Panc1 (cell line): ENCODE measurements around the gene TMEM208.

ENCODE experiments used
- POLR2AphosphoS5 ChIP-seq: IDR thresholded peaks from 2 replicates; pipeline ENCODE4 v1.6.1; 2012; ENCODE audit warnings: mild to moderate bottlenecking, low read depth, low read length, moderate library complexity
- REST ChIP-seq, 2 experiments: IDR thresholded peaks; 2 replicates each; pipeline ENCODE4 v1.6.1; 2011 to 2012; ENCODE audit warnings: low read depth in 2 of 2, control low read depth in 1 of 2, low read length in 1 of 2, mild to moderate bottlenecking in 1 of 2, moderate library complexity in 1 of 2; ENCODE audit not compliant: insufficient read depth in 1 of 2
- SIN3A ChIP-seq: IDR thresholded peaks from 2 replicates; pipeline ENCODE4 v1.6.1; 2012; ENCODE audit warnings: low read depth, mild to moderate bottlenecking, low read length, moderate library complexity, borderline replicate concordance; ENCODE audit not compliant: insufficient read depth
- TCF7L2 ChIP-seq: IDR thresholded peaks from 2 replicates; pipeline ENCODE4 v1.6.1; 2011; ENCODE audit warnings: mild to moderate bottlenecking, low read depth, low read length, inconsistent platforms
- TF ChIP-seq, protein P1 (sequence below): fragments of 450-650 bp; IDR thresholded peaks from 2 replicates; pipeline ENCODE4 v1.5.1; 2017; ENCODE audit warnings: mild to moderate bottlenecking

GRCh38 chr16:67209565-67209964 lies 17.4 kb upstream of the TMEM208 start:
- TF ChIP-seq, protein P1, sequence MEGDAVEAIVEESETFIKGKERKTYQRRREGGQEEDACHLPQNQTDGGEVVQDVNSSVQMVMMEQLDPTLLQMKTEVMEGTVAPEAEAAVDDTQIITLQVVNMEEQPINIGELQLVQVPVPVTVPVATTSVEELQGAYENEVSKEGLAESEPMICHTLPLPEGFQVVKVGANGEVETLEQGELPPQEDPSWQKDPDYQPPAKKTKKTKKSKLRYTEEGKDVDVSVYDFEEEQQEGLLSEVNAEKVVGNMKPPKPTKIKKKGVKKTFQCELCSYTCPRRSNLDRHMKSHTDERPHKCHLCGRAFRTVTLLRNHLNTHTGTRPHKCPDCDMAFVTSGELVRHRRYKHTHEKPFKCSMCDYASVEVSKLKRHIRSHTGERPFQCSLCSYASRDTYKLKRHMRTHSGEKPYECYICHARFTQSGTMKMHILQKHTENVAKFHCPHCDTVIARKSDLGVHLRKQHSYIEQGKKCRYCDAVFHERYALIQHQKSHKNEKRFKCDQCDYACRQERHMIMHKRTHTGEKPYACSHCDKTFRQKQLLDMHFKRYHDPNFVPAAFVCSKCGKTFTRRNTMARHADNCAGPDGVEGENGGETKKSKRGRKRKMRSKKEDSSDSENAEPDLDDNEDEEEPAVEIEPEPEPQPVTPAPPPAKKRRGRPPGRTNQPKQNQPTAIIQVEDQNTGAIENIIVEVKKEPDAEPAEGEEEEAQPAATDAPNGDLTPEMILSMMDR = no peak
- TF ChIP-seq SIN3A (no peak), REST (IDR thresholded peaks at IDR 0.05; ENCODE audit: insufficient read depth in 1 of 2, low read depth in 2 of 2, low read length in 1 of 2) (no peak), TCF7L2 (no peak), POLR2AphosphoS5 (no peak)
